Activated CD4-positive, alpha-beta T cell treated with anti-CD3 and anti-CD28 coated beads, Interleukin-2, Interleukin-6, amounts not matched to agents 100 ng/mL and 50 ng/mL, durations not matched to agents 16 hours and 8 hours (primary cell): ENCODE measurements around the gene LYVE1.

Experiments
- DNase-seq: peaks from one replicate; pipeline ENCODE4 v3.0.0-alpha.2; 2020

Gene LYVE1

DNA sequence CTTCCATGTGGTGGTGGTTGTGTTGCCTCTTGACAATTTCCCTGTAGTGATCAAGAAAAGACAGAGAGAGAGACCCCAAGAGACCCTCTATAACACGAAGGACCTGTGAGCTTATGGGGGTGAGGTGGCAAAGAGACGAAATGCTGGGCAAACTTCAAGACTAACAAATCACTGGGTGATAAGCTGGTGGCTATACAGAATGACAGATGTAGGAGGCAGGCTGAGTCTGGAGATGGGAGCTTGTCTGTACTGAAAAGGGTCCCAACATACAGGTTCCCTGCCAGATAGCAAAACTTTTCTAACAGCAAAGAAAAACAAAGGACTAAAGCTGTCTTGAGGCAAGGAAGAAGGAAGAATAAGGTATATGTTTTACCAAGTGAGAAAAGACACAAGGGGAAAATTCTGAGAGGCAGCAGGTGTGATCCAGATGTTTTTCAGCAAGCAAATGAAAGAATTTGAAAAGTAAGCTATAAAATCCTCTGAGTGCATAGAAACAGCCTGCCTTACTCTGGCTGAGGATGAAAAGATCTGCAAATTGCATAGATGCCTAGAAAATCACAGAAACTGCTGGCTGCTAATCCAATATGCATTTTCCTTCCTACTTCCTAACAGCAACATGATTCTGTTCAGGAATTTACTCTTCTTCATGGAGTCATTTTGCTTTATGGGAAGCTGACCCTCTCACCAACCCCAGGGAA lies 21.9 kb upstream of the LYVE1 start:
- DNase-seq: no peak

- DNase-seq: peak; percentile 10
Observed at GRCh38 chr11:10588904-10589303, 20.4 kb upstream of the LYVE1 start.

DNA sequence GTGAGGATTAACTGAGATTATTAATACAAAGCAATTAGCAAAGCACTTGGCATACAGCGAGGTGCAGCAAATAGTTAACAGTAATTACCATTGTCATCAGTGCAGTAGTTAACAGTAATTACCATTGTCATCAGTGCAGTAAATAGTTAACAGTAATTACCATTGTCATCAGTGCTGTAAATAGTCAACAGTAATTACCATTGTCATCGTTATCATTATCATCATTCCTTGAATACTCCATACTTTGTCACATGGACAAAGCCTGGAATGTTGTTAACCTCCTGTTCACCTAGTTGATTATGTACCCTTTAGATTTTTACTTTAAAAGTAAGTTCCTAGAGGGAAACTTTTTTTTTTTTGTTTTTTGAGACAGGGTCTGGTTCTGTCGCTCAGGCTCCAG lies 19.5 kb upstream of the LYVE1 start:
- no peak for DNase-seq

GRCh38 chr11:10587388-10587787 lies 18.9 kb upstream of the LYVE1 start:
- DNase-seq: no peak

- DNase-seq: no peak
Observed at GRCh38 chr11:10584071-10584501, 15.6 kb upstream of the LYVE1 start.

- DNase-seq: no peak
Observed at GRCh38 chr11:10581481-10582019, 13.1 kb upstream of the LYVE1 start.

DNA sequence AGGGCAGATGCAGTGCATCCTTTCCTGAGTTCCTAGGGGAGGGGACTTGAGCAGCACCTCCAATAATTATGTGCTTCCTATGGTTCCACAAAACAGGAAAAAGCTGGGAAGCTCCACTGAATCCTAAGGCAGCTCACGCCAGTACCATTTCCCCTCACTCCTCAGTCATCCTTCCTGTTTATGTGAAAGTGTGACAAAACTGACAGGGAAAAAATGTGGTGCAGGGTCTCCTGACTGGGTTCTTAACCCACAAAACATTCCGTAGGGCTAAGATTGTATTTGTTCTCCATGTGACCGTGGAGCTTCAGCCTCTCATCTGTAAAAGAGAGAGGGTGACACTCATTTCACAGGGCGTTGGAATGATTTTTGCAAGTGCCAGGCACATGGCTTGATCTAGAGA lies 12.2 kb upstream of the LYVE1 start:
- no peak for DNase-seq

DNA sequence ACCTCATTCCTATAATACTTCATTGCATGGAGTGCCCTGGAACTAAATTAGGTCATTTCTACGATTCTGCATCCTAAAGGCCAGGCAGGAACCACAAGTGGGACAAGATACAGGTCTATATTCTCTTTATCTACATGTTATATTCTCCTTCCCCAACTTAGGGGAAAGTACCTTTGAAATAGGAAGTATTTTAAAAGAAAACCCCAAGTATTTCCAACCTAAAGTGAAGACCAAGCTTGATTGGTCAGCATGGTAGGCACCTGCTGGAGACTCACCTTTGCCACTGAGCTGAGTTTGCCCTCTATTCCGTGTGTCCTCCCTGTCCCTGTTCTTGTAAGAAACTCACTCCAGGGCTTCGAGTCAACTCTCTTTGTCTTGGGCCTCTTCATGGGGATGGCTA lies 11.2 kb upstream of the LYVE1 start:
- DNase-seq: no peak

DNA sequence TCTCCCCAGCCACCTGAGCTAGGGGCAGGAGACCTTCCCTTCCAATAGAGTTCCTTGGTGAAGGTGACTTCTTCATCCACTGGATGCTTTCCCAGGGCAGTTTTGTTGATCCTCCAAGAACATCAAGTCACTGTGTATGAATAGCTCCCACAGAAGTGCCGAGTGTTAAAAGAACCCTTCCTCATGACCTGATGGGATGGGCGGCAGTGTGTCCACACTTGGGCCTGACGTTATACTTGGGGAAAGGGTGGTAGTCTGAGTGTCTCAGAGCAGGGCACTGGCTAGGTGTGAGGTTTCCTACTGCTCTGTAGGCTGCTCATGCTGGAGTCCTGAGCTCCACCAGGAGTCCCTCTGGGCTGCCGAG lies 7.6 kb upstream of the LYVE1 start:
- no peak for DNase-seq

DNA sequence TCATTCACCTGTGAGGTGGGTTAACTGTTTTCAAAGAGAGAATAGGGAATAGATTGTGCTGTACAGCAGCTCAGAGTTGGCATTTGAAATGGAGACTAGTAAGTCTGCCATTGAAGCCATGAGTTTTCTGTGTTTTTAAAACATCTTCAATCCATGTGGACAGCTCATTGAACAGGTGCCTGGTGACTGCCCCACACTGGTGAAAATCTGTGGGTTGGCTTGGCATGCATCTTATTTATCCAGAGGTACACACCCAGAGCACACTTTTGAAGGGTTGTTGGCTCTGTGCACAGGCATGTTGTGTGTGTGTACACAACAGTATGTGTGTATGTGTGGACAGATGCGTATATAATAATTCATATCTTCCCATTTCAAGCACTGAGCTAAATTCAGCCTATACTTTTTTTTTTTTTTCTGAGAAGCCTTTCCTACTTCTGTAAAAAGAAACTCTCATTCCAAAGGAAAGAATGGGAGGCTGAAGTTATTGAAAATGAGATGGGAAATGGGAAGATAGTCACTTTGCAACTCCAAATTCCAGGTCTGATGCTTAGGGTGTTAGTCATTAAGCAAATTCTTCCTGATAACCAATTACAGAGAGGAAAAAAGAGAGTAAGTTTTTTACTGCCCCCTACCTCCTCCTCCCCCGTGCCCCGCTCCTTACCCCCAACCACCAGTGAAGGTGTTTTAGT lies 7.0 kb upstream of the LYVE1 start:
- no peak for DNase-seq

DNA sequence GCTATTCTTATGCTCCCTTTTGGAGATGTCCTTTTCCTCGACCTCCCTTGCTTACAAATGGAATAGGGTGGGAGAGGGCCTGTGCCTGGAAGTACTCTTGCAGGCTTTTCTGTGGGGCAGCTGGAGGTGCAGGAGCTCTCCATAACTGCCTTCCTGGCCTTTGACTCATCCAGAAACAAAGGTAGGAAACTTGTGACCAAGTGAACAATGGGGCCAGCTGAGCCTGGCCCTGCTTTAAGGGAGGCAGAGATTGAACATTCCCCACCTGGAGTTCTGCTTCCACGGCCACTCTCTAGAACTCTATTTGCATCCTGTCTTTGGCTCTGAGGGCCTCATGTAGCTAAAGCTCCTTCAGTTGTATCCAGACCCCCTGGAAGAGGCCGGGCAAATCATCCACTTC lies 5.1 kb upstream of the LYVE1 start:
- DNase-seq: no peak

GRCh38 chr11:10573028-10573427 lies 4.6 kb upstream of the LYVE1 start:
- no peak for DNase-seq

- no peak for DNase-seq
Observed at GRCh38 chr11:10572533-10572932, 4.1 kb upstream of the LYVE1 start.

- no peak for DNase-seq
Observed at GRCh38 chr11:10567446-10567845, 1.0 kb downstream of the LYVE1 start.

- no peak for DNase-seq
Observed at GRCh38 chr11:10566257-10566957, 2.1 kb downstream of the LYVE1 start.

DNA sequence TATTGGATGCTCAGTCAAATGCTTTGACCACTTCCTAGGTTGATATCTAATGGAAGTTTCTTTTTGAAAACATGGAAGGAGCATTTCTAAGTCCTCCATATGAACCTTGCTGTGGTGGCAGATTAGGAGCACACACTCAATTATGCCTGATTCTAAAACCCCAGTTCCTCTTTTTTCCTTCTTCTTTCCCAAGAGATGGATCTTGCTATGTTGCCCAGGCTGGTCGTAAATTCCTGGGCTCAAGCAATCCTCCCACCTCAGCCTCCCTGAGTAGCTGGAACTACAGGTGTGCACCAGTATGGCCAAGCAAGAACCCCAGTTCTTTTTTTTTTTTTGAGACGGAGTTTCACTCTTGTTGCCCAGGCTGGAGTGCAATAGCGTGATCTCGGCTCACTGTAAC lies 3.0 kb downstream of the LYVE1 start:
- no peak for DNase-seq

DNA sequence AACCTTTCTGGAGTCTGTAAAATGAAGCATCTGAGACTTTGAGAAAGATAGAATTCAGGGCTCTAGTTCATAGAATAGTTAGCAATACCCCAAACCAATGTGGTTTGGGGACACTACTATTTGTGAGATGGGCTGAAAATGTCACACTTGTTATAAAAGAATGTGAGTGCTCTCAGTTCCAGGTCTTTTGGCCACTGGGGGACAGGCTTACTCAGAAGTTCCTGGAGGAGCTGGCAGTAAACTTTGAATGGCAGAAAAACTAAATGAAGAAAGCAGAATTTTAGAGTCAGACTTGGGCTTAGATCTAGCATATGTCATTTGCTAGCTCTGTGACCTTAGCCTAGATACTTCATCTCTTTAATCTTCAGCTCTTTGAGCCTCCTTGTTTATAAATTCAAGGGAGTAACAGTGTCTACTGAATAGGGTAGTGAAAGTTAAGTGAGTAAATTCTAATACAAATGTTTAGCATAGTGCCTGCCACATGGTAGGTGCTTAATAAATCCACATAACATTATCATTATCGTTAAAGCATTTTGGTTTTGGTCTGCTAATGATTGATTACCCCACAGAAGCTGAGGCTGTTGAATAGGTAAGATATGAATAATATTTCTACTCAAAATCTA lies 3.7 kb downstream of the LYVE1 start:
- no peak for DNase-seq

- DNase-seq: no peak
Observed at GRCh38 chr11:10564030-10564429, 4.4 kb downstream of the LYVE1 start.

- no peak for DNase-seq
Observed at GRCh38 chr11:10561947-10562346, 6.5 kb downstream of the LYVE1 start.

DNA sequence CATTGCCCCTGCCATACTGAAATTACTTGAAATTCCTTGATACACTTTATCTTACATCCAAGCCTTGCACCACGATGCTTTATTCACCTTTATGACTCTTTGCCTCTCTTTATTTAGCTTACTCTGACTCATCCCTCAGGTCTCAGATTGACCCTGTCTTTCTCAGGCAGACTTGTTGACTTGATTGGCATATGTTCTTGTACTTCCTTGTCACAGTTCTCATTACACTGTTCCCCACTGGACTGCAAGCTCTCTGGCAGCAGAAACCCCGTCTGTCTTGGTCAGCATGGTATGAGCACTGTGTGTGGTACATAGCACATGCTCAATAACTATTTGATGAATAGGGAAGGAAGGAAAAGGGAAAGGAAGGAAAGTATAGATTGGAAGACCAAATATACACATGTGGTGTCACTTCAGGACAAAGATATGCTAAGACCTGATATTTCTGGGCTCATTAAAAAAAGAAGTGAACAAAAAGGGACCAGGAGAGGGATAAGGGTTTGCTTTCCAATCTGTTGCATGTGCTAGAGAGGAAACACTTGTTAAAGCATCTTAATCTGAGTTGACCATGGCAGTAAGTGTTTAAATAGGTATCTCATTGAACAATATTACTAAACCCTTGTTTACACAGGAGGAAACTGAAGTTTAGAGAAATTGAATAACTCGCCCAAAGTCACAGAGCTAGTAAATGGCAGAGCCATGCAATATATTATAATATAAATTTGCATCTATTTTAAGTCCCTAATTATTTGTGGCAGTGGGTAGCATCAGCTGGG lies 7.2 kb downstream of the LYVE1 start:
- DNase-seq: no peak

DNA sequence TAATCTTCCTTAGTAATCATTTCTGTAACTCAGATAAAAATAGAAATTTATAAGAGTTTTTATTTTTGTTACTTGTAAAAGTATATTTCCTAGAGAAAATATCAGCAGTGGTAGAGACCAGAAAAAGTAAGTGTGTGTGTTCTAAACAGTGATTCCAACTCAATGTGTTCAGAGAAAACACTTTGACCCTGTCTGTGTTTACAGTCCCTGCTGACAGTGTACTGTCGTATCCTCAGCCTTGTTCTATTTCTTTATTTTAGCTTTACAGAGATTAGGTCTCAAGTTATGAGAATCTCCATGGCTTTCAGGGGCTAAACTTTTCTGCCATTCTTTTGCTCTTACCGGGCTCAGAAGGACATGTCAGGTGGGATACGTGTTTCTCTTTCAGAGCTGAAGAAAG lies 10.2 kb downstream of the LYVE1 start:
- DNase-seq: no peak

- no peak for DNase-seq
Observed at GRCh38 chr11:10556590-10556989, 11.9 kb downstream of the LYVE1 start.
